ENCODE results near the gene SYNE1. TPM values are rescaled to one million over a fixed set of nuclear protein-coding genes. Genes with fewer than 3 reads are reported as not detected.
A peak's percentile ranks its signal among the peaks of the same experiment; 100 is the strongest.

SYNE1 gene
- total and polyA plus RNA-seq, 4 donors, result 10.2 to 105 (median 24.5) TPM

DNA sequence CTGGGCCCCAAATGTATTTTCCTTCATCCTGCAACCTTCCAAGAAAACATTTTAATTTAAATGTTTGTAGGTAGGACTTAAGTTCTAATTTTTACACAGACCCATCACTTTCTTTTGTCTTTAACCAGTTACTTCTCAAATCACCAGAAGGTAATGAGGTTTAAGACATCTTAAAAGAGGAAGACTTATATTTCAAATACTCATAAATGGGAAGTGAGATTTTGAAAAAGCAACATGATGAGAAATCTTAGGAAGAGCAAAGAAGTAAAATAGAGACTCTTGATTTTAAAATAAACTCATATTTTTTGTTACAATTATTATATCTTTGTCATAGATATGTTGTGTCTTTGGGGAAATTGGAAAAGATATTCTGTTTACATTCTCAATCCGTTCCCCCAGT, 82.3 kb downstream of the SYNE1 start (continued):
- TF ChIP-seq, protein P1, sequence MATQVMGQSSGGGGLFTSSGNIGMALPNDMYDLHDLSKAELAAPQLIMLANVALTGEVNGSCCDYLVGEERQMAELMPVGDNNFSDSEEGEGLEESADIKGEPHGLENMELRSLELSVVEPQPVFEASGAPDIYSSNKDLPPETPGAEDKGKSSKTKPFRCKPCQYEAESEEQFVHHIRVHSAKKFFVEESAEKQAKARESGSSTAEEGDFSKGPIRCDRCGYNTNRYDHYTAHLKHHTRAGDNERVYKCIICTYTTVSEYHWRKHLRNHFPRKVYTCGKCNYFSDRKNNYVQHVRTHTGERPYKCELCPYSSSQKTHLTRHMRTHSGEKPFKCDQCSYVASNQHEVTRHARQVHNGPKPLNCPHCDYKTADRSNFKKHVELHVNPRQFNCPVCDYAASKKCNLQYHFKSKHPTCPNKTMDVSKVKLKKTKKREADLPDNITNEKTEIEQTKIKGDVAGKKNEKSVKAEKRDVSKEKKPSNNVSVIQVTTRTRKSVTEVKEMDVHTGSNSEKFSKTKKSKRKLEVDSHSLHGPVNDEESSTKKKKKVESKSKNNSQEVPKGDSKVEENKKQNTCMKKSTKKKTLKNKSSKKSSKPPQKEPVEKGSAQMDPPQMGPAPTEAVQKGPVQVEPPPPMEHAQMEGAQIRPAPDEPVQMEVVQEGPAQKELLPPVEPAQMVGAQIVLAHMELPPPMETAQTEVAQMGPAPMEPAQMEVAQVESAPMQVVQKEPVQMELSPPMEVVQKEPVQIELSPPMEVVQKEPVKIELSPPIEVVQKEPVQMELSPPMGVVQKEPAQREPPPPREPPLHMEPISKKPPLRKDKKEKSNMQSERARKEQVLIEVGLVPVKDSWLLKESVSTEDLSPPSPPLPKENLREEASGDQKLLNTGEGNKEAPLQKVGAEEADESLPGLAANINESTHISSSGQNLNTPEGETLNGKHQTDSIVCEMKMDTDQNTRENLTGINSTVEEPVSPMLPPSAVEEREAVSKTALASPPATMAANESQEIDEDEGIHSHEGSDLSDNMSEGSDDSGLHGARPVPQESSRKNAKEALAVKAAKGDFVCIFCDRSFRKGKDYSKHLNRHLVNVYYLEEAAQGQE (IDR thresholded peaks at IDR 0.05), result no peak
- TF ChIP-seq GABPA (IDR thresholded peaks at IDR 0.05 in 1 of 2, conservative IDR thresholded peaks at IDR 0.05 in 1 of 2) (no peak), HNF4G (IDR thresholded peaks at IDR 0.05) (no peak), FOXA1 (IDR thresholded peaks at IDR 0.05) (no peak), SP1 (IDR thresholded peaks at IDR 0.05) (no peak)

DNA sequence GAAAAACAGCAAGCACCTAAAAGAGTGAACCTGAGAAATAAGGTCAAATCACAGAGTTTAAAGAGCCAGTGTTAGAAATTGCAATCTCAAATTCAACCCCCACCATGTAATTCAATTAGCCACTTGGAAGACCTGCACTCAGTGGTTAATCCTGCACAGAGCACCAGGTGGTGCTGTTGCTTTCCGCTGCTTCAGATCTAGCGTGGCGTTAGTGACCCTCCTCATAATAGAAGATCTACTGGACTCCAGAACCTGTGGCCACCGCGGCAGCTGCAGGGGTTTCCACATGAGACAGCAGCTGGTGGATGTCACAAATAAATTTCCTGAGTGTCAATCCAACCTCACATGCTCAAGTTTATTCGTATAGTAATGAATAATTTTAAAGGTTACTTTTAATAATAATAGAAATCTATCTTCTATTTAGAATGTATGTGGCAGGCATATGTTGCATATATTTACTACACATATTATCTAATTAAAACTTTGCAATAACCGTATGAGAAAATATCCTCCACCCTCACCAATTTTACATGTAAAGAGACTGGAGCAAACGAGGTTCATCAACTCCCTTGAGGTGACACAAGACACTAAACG, 84.4 kb downstream of the SYNE1 start:
- Histone ChIP-seq H3K4me3 (ENCODE audit: low read depth in 1 of 3, low read length in 3 of 3) (no peak overlapping the region), H3K9ac (ENCODE audit: low read depth in 1 of 2, low read length in 2 of 2) (no peak overlapping the region), H3K4me1 (ENCODE audit: control insufficient read depth in 4 of 4, insufficient read depth in 4 of 4, low read length in 3 of 4) (peaks cover 0 to 2% (median 0%) of the 10 kb centered on the region in 4 donors), H3K27me3 (ENCODE audit: control insufficient read depth in 4 of 4, insufficient read depth in 4 of 4, low read length in 3 of 4) (no peaks in the 10 kb centered on the region), H3K36me3 (ENCODE audit: control insufficient read depth in 4 of 4, insufficient read depth in 3 of 4, low read depth in 1 of 4, low read length in 3 of 4) (no peaks in the 10 kb centered on the region), H3K27ac (ENCODE audit: low read depth in 1 of 2, low read length in 2 of 2) (no peak overlapping the region), H3K9me3 (ENCODE audit: control insufficient read depth in 4 of 4, low read length in 3 of 4) (peaks cover 0 to 6% (median 0%) of the 10 kb centered on the region in 4 donors)
- peak; percentile 61 for DNase-seq (ENCODE audit: low spot score)
- WGBS, result 33% methylated on average over 9 of the region's 9 CpGs
- TF ChIP-seq RAD21 (IDR thresholded peaks at IDR 0.05), result peak; percentile 90 to 94
- TF ChIP-seq, protein P2, sequence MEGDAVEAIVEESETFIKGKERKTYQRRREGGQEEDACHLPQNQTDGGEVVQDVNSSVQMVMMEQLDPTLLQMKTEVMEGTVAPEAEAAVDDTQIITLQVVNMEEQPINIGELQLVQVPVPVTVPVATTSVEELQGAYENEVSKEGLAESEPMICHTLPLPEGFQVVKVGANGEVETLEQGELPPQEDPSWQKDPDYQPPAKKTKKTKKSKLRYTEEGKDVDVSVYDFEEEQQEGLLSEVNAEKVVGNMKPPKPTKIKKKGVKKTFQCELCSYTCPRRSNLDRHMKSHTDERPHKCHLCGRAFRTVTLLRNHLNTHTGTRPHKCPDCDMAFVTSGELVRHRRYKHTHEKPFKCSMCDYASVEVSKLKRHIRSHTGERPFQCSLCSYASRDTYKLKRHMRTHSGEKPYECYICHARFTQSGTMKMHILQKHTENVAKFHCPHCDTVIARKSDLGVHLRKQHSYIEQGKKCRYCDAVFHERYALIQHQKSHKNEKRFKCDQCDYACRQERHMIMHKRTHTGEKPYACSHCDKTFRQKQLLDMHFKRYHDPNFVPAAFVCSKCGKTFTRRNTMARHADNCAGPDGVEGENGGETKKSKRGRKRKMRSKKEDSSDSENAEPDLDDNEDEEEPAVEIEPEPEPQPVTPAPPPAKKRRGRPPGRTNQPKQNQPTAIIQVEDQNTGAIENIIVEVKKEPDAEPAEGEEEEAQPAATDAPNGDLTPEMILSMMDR (IDR thresholded peaks at IDR 0.05; ENCODE audit: low read depth, low read length, missing input control), result peak; percentile 79
- TF ChIP-seq, protein P1 (IDR thresholded peaks at IDR 0.05), result no peak

DNA sequence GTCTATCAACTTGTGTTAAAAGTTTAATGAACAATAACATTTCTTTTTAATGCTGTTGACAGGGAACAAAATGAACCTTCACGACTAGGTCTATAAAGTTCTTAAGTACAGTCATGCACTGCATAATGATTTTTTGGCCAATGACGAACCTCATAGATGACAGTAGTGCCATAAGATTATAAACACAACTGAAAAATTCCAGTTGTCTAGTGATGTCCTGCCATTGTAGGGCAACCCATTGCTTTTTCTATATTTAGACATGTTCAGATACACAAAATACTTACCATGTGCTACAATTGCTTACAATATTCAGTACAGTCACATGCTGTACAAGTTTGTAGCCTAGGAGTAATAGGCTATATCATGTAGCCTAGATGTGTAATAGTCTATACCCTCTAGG, 93.6 kb downstream of the SYNE1 start:
- Histone ChIP-seq H3K36me3 (ENCODE audit: control insufficient read depth in 4 of 4, insufficient read depth in 3 of 4, low read depth in 1 of 4, low read length in 3 of 4) (no peaks in the 10 kb centered on the region), H3K27me3 (ENCODE audit: control insufficient read depth in 4 of 4, insufficient read depth in 4 of 4, low read length in 3 of 4) (peaks cover 0 to 3% (median 0%) of the 10 kb centered on the region in 4 donors), H3K4me3 (ENCODE audit: low read depth in 1 of 3, low read length in 3 of 3) (no peak overlapping the region), H3K4me1 (ENCODE audit: control insufficient read depth in 4 of 4, insufficient read depth in 4 of 4, low read length in 3 of 4) (no peaks in the 10 kb centered on the region), H3K9me3 (ENCODE audit: control insufficient read depth in 4 of 4, low read length in 3 of 4) (peaks cover 0 to 1% (median under 1%) of the 10 kb centered on the region in 4 donors), H3K27ac (ENCODE audit: low read depth in 1 of 2, low read length in 2 of 2) (no peak overlapping the region), H3K9ac (ENCODE audit: low read depth in 1 of 2, low read length in 2 of 2) (no peak overlapping the region)
- 68% methylated on average over 2 of the region's 2 CpGs for WGBS
- no peak for DNase-seq (ENCODE audit: low spot score)
- TF ChIP-seq YY1 (IDR thresholded peaks at IDR 0.05), result no peak
- TF ChIP-seq RAD21 (IDR thresholded peaks at IDR 0.05), result no peak
- TF ChIP-seq TAF1 (conservative IDR thresholded peaks at IDR 0.05), result no peak
- no peak for TF ChIP-seq HNF4G (IDR thresholded peaks at IDR 0.05)
- TF ChIP-seq, protein P3, sequence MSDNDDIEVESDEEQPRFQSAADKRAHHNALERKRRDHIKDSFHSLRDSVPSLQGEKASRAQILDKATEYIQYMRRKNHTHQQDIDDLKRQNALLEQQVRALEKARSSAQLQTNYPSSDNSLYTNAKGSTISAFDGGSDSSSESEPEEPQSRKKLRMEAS (IDR thresholded peaks at IDR 0.05), result no peak
- TF ChIP-seq SP1 (IDR thresholded peaks at IDR 0.05), result no peak
- TF ChIP-seq HNF4A (conservative IDR thresholded peaks at IDR 0.05), result no peak
- no peak for TF ChIP-seq NR2F2 (IDR thresholded peaks at IDR 0.05)
- TF ChIP-seq, protein P4, sequence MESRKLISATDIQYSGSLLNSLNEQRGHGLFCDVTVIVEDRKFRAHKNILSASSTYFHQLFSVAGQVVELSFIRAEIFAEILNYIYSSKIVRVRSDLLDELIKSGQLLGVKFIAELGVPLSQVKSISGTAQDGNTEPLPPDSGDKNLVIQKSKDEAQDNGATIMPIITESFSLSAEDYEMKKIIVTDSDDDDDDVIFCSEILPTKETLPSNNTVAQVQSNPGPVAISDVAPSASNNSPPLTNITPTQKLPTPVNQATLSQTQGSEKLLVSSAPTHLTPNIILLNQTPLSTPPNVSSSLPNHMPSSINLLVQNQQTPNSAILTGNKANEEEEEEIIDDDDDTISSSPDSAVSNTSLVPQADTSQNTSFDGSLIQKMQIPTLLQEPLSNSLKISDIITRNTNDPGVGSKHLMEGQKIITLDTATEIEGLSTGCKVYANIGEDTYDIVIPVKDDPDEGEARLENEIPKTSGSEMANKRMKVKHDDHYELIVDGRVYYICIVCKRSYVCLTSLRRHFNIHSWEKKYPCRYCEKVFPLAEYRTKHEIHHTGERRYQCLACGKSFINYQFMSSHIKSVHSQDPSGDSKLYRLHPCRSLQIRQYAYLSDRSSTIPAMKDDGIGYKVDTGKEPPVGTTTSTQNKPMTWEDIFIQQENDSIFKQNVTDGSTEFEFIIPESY (IDR thresholded peaks at IDR 0.05), result no peak
- no peak for TF ChIP-seq FOXA1 (IDR thresholded peaks at IDR 0.05)
- TF ChIP-seq, protein P1 (IDR thresholded peaks at IDR 0.05), result no peak
- TF ChIP-seq JUND (IDR thresholded peaks at IDR 0.05), result no peak
